HG03460 (cell line): ENCODE data around the gene EMC8.

Source experiments
- ATAC-seq: cut with Tn5 transposase; IDR thresholded peaks from one replicate; pipeline ENCODE4 v1.9.1; 2021; ENCODE audit not compliant: unreplicated experiment

The EMC8 gene

GRCh38 chr16:85733839-85734170, 65.5 kb downstream of the EMC8 start:
- ATAC-seq = no peak

- no peak for ATAC-seq
These were observed 66.0 kb downstream of the EMC8 start for GRCh38 chr16:85733155-85733838.

GRCh38 chr16:85731179-85731578, 68.2 kb downstream of the EMC8 start:
- no peak for ATAC-seq

GRCh38 chr16:85730186-85730465, 69.2 kb downstream of the EMC8 start:
- ATAC-seq = no peak

GRCh38 chr16:85729452-85730185, 69.7 kb downstream of the EMC8 start:
- ATAC-seq = no peak

- no peak for ATAC-seq
These were observed 70.5 kb downstream of the EMC8 start for GRCh38 chr16:85728879-85729278.
